Stimulated activated naive CD8-positive, alpha-beta T cell treated with anti-CD3 and anti-CD28 coated beads, Interleukin-15, amount 100 ng/mL, for 72 hours (primary cell): ENCODE results near the gene ISM2.
A peak's percentile ranks its signal among the peaks of the same experiment; 100 is the strongest.

ENCODE experiments used
- ATAC-seq: fragments of 150-1000 bp; cut with Tn5 transposase; 2 replicates; pipeline ENCODE4 v1.10.0; 2021; ENCODE audit warnings: mild to moderate bottlenecking, moderate library complexity
- DNase-seq, 2 donors: peaks; one replicate each; pipeline ENCODE4 v3.0.0; 2021 to 2022
- H3K27ac Mint-ChIP-seq, 2 donors: one replicate each; pipeline ENCODE4 v1.8.0; 2022; ENCODE audit warnings: mild to moderate bottlenecking in 2 of 2, mixed read lengths in 2 of 2, moderate library complexity in 2 of 2
- H3K27me3 Mint-ChIP-seq: one replicate; pipeline ENCODE4 v1.8.0; 2022; ENCODE audit warnings: mixed read lengths
- H3K4me1 Mint-ChIP-seq: one replicate; pipeline ENCODE4 v1.8.0; 2022; ENCODE audit warnings: mild to moderate bottlenecking, mixed read lengths
- H3K4me3 Mint-ChIP-seq, 2 donors: one replicate each; pipeline ENCODE4 v1.8.0; 2022; ENCODE audit warnings: mild to moderate bottlenecking in 2 of 2, mixed read lengths in 2 of 2, moderate library complexity in 1 of 2
- H3K9me3 Mint-ChIP-seq, 2 donors: one replicate each; pipeline ENCODE4 v1.8.0; 2022; ENCODE audit warnings: mixed read lengths in 2 of 2

The ISM2 gene

DNA sequence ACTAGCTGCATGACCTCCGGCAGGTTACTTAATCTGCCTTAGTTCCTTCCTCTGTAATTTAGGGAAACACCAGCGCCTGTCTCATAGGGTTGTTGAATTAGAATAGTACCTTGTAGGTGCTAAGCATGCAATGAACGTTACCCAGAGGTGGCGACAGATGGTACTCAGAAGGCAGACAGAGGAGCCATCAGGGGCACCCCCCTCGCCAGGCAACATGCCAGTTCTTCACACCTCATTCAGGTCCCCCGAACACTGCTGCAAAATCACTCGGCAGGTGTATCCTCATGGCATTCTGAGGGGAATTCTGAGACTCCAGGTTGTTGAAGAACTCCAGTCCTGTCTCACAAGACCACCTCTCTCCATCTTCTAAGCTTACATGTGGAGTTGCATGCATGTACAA lies 10.1 kb downstream of the ISM2 start:
- Mint-ChIP-seq H3K4me1 (no peaks in the 10 kb centered on the region), H3K27me3 (no peaks in the 10 kb centered on the region), H3K27ac (no peak overlapping the region), H3K4me3 (no peak overlapping the region), H3K9me3 (no peaks in the 10 kb centered on the region)
- ATAC-seq (no peak), DNase-seq (no peak)

DNA sequence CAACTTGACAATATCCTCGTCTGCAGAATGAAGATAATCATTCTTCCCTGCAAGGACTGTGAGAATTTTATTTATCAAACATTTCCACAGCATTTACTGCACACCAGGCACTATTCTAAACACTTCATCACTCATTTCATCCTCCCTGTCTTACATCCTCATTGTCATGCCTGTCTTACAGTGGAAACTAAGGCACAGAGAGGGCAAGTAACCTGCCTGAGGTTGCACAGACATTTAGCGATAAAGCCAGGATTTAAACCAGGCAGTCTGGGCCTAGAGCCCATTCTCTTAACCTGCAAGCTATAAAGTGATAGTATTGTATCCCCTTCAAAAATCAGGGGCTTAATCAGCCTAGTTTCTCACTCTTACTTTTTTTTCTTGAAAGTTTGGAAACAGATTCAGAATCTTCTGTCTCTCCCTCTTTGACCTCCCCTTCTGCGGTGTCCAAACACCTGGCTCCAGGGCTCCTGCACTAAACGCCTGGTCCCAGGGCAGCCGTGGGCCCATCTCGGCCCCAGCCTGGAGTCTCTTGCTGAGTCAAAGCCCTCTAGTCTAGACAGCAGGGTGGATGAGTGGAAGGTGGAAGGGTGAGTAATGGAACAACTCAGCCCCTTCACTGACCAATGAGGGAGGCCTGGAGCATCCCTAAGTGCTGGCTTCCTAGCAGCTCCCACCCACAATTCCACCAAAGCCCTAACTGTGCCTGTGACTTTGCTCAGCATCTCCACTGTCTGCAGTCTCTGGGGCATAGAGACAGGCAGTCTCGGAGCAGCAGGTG lies 12.5 kb downstream of the ISM2 start:
- H3K27ac Mint-ChIP-seq, result peak overlapping the region in 1 of 2 donors; percentile 88
- H3K9me3 Mint-ChIP-seq, result no peaks in the 10 kb centered on the region
- no peak for DNase-seq
- H3K27me3 Mint-ChIP-seq, result no peaks in the 10 kb centered on the region
- H3K4me3 Mint-ChIP-seq, result no peak overlapping the region
- no peak for ATAC-seq
- H3K4me1 Mint-ChIP-seq, result no peaks in the 10 kb centered on the region

- Mint-ChIP-seq H3K9me3 (no peaks in the 10 kb centered on the region), H3K4me1 (no peaks in the 10 kb centered on the region), H3K27me3 (no peaks in the 10 kb centered on the region), H3K27ac (peak overlapping the region in 1 of 2 donors; percentile 88), H3K4me3 (no peak overlapping the region)
- no peak for DNase-seq
- ATAC-seq, result peak; percentile 10
Observed at GRCh38 chr14:77485256-77485655, 13.4 kb downstream of the ISM2 start.

DNA sequence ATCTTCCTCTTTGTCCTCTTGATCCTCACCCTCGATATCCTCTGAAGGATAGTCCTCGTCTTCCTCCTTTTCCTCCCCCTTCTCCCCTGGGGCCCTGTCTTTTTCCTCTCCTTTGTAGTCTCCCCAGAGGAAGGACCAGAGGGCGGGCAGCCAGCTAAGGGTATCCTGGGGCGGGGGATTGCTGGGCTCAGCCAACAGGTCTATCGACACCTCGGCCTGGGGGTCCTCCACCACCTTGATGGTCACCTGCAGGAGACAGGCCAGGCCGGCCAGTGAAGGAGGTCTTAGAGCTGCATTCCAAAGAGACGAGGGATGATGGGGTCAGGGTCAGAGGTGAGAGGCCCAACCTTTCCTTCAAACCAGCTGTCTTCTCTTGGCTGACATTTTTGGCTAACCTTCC lies 16.2 kb downstream of the ISM2 start:
- Mint-ChIP-seq H3K9me3 (no peaks in the 10 kb centered on the region), H3K27ac (no peak overlapping the region), H3K4me3 (no peak overlapping the region), H3K4me1 (no peaks in the 10 kb centered on the region), H3K27me3 (no peaks in the 10 kb centered on the region)
- DNase-seq (no peak), ATAC-seq (no peak)

DNA sequence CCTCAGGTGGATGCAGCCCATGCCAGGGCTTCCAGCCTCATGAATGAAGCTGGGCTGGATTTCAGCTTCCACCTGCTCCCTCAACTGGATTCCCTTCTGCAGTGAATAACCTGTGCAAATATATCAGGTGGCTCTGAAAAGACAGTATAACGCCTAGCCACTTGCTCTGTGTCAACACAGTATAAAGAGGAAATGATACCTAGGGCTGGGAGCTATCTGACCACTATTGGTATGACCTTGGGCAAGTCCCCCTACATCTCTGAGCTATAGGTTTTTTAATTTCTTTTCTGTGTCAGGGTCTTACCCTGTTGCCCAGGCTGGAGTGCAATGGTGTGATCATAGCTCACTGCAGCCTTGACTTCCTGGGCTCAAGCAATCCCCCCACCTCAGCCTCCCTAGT lies 19.8 kb downstream of the ISM2 start:
- H3K4me1 Mint-ChIP-seq, result no peaks in the 10 kb centered on the region
- no peak overlapping the region for H3K4me3 Mint-ChIP-seq
- H3K27me3 Mint-ChIP-seq, result no peaks in the 10 kb centered on the region
- no peak for ATAC-seq
- no peak for DNase-seq
- H3K9me3 Mint-ChIP-seq, result no peaks in the 10 kb centered on the region
- H3K27ac Mint-ChIP-seq, result no peak overlapping the region

- Mint-ChIP-seq H3K9me3 (no peaks in the 10 kb centered on the region), H3K4me3 (no peak overlapping the region), H3K4me1 (no peaks in the 10 kb centered on the region), H3K27me3 (no peaks in the 10 kb centered on the region), H3K27ac (no peak overlapping the region)
- no peak for DNase-seq
- no peak for ATAC-seq
Observed at GRCh38 chr14:77478029-77478428, 20.6 kb downstream of the ISM2 start.

DNA sequence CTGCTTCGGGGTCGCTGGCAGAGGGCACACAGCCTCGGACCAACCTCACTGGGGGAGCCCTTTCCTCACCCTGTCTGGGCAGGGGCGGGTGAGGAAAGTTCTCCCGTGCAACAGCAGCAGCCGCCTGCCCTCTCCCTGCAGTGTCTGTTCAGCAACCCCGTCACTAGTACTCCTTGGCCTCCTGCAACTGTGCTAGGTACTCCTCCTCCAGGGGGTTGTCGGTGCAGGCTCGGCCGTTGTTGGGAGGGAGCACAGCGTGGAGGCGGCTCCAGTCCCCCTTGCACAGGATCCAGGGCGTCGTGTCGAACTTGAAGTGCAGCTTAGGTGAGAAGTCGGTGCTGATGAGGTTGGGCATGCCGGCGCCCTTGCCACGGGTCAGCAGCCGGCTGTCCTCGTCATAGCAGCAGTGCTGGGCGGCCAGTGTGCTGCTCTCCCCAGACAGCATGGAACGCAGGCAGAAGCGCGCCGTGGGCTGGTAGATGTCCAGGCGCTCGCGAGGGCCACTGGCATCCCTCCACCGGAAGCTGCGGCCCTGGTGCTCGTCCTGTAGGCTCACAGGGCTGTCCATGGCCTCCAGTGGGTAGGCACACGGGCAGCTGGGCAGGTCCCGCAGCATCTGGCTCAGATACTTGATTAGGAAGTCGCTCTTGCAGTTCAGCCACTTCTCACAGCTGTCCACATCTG lies 23.0 kb downstream of the ISM2 start:
- H3K27me3 Mint-ChIP-seq, result no peaks in the 10 kb centered on the region
- H3K9me3 Mint-ChIP-seq, result no peaks in the 10 kb centered on the region
- H3K27ac Mint-ChIP-seq, result peak overlapping the region in 1 of 2 donors; percentile 89
- DNase-seq, result no peak
- no peak overlapping the region for H3K4me3 Mint-ChIP-seq
- H3K4me1 Mint-ChIP-seq, result no peaks in the 10 kb centered on the region
- ATAC-seq, result peak; percentile 37

DNA sequence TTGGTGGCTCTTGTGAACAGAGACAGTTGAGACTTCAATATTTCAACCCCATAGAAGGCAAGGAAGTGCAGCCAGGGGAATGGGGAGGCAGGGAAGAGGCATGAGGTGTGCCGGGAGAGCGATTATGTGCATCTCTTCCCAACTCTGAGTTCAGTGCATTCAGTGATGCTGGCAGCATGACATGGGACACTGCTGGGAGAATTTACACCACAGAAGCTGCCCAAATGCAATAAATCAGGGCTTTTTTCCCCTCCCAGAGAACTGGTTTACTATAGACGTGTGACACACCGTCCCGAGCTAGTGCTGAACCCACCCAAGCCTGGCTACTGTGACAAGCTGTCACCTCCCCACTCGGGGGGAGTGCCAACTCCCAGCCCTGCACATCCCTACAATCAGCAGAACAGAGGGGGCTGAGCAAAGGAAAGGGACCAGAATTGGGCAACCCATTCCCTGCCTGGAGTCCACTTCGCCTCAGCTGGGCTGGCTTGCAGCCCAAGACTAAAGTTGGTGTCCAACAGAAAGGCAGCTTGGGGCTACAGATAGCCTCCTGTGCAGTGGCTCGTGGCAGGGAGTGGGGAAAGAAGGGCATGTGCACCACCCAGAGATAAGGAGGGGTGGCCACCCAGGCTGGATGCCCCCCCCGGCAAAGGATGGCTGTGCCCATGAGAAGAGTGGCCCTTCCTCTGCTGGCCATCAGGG lies 24.0 kb downstream of the ISM2 start:
- H3K27me3 Mint-ChIP-seq, result no peaks in the 10 kb centered on the region
- DNase-seq (no peak), ATAC-seq (no peak)
- no peaks in the 10 kb centered on the region for H3K4me1 Mint-ChIP-seq
- H3K9me3 Mint-ChIP-seq, result no peaks in the 10 kb centered on the region
- no peak overlapping the region for H3K4me3 Mint-ChIP-seq
- no peak overlapping the region for H3K27ac Mint-ChIP-seq

DNA sequence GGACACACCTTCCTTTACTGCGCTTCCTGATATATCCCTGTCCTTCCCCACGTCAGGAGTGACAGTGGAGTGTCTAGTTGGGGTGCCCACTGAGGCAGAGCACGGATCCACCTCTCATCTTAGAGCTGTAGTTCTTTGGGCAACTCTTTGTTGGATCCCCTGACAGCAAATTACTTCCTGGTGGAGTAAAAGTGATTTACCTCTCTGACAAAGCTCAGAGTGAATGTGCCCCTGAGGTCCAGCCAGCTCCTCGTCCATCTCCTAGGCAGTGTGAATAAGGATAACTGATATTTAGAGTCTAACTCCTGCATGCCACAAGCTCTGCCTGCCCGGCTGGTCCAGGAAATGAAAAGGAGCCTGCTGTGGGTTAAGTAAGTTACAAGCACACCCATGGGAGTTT lies 24.7 kb downstream of the ISM2 start:
- no peaks in the 10 kb centered on the region for H3K27me3 Mint-ChIP-seq
- H3K27ac Mint-ChIP-seq, result no peak overlapping the region
- no peaks in the 10 kb centered on the region for H3K9me3 Mint-ChIP-seq
- H3K4me3 Mint-ChIP-seq, result no peak overlapping the region
- ATAC-seq (no peak), DNase-seq (no peak)
- no peaks in the 10 kb centered on the region for H3K4me1 Mint-ChIP-seq

DNA sequence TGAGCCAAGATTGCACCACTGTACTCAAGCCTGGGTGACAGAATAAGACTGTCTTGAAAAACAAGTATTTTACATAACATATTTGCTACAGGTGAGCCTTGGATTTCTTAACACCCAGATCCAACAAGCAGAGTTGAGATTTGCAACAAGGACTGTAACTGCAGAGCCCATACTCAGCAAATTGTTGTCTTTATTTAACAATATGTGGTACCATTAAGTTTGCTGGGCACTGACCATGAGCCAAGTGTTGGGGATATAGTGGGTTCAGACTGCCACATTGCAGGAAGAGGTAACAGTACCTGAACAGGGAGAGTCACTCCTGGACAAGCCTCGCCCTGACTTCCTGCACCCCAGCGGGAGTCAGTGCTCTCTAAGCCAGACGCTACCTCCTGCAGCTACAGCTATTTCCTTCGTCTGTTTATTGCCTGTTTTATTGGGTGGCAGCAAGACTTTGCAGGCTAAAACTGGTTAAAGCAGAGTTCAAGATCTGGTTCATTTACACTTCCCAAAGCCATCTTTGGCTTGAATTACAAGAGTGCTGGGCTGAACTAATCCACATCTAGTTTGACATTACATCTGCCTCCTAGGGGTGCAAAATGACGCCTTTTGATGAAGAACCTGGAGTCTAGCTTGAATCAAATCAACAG lies 28.3 kb downstream of the ISM2 start:
- DNase-seq (no peak), ATAC-seq (no peak)
- no peaks in the 10 kb centered on the region for H3K4me1 Mint-ChIP-seq
- no peaks in the 10 kb centered on the region for H3K9me3 Mint-ChIP-seq
- no peaks in the 10 kb centered on the region for H3K27me3 Mint-ChIP-seq
- no peak overlapping the region for H3K4me3 Mint-ChIP-seq
- H3K27ac Mint-ChIP-seq, result peak overlapping the region in 1 of 2 donors; percentile 82

- Mint-ChIP-seq H3K9me3 (no peaks in the 10 kb centered on the region), H3K27ac (no peak overlapping the region), H3K4me3 (no peak overlapping the region), H3K27me3 (no peaks in the 10 kb centered on the region), H3K4me1 (no peaks in the 10 kb centered on the region)
- no peak for ATAC-seq
- no peak for DNase-seq
Observed at GRCh38 chr14:77469539-77469938, 29.1 kb downstream of the ISM2 start.

- H3K27ac Mint-ChIP-seq, result no peak overlapping the region
- H3K4me3 Mint-ChIP-seq, result no peak overlapping the region
- DNase-seq, result no peak
- no peak for ATAC-seq
- no peaks in the 10 kb centered on the region for H3K4me1 Mint-ChIP-seq
- no peaks in the 10 kb centered on the region for H3K27me3 Mint-ChIP-seq
- no peaks in the 10 kb centered on the region for H3K9me3 Mint-ChIP-seq
Observed at GRCh38 chr14:77469067-77469505, 29.5 kb downstream of the ISM2 start.

GRCh38 chr14:77467801-77468200 lies 30.8 kb downstream of the ISM2 start:
- H3K4me3 Mint-ChIP-seq, result no peak overlapping the region
- H3K9me3 Mint-ChIP-seq, result no peaks in the 10 kb centered on the region
- no peaks in the 10 kb centered on the region for H3K4me1 Mint-ChIP-seq
- ATAC-seq (no peak), DNase-seq (no peak)
- no peak overlapping the region for H3K27ac Mint-ChIP-seq
- H3K27me3 Mint-ChIP-seq, result no peaks in the 10 kb centered on the region

DNA sequence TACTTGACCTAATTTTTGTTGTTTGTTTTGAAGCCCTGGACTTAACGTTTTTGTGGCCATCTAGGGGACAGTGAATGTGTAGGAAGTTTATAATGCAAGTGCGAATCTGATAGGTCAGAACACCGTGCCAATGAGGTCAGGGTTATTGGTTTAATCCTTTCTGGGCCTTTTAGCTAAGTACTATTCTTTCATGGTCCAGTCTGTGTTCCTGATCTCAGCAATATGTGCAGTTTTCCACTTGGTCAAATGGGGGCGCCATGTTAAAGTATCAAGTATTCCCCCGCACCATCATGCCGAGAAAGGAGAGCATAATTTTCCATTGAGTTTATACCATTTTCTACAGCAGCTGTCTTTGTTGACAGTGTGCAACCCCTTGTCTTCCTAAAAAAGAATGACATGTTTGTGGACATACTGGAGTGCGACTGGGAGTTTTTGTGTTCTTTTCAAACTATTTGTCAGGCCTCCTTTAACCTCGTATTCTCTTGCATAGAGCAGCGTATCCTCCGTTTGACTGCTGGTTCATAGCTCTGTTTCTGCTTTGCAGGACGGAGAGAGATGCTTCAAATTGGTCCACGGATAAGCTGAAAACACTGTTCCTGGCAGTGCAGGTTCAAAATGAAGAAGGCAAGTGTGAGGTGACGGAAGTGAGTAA lies 39.4 kb downstream of the ISM2 start:
- H3K4me3 Mint-ChIP-seq, result peak overlapping the region; percentile 100
- ATAC-seq (no peak), DNase-seq (peak; percentile 64 to 70)
- peak overlapping the region; percentile 100 for H3K27ac Mint-ChIP-seq
- peaks cover 45% of the 10 kb centered on the region for H3K4me1 Mint-ChIP-seq
- no peaks in the 10 kb centered on the region for H3K27me3 Mint-ChIP-seq
- no peaks in the 10 kb centered on the region for H3K9me3 Mint-ChIP-seq

DNA sequence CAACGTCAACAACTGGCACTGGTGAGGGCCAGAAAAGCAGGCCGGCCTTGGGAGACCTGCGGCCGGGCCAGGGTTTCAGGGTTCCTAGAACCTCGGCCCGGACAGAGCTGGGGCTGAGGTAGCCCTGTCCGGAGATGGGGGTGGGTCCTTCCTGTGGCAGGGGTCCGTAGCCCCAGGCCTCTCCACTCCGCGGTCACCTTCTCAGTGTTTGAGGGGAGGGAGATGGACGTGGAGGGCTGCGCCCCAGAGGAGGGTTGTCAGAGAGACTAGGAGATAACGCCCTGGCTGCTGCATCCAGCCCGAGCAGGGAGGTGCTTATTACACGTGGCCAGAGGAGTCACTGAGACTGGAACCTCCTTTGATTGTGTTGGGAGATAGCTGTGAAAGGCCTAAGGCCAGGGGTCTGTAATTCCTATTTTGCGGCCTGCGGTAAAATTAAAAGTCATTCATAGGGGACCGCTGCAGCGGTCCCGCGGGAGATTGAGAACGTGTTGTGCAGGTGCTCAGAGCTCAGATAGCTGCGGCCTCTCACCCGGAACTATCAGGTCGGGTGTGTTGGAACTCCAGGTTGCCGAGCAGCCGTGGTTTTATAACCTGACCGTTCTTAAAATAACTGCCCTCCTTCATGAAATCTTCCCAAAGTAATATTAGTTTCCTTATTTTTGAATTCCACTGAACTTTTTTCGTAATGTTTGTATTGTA lies 40.2 kb downstream of the ISM2 start:
- no peaks in the 10 kb centered on the region for H3K9me3 Mint-ChIP-seq
- H3K4me1 Mint-ChIP-seq, result peaks cover 46% of the 10 kb centered on the region
- ATAC-seq, result peak; percentile 31
- H3K4me3 Mint-ChIP-seq, result peak overlapping the region; percentile 100
- no peaks in the 10 kb centered on the region for H3K27me3 Mint-ChIP-seq
- DNase-seq, result peak in 1 of 2 donors; percentile 52
- H3K27ac Mint-ChIP-seq, result peak overlapping the region; percentile 100
